Brain microvascular endothelial cell (primary cell): ENCODE measurements around the gene RTN4.
A peak's percentile ranks its signal among the peaks of the same experiment; 100 is the strongest.

Experiments used
- DNase-seq: peaks from one replicate; pipeline ENCODE4 v3.0.0-alpha.2; 2020
- H3K27ac ChIP-seq: fragments of 250-450 bp; sonication (Bioruptor Pico); 2 replicates; pipeline ENCODE4 v1.5.1; 2020; ENCODE audit warnings: mild to moderate bottlenecking, moderate library complexity
- H3K27me3 ChIP-seq: fragments of 250-450 bp; sonication (Bioruptor Pico); replicated peaks from 2 replicates; pipeline ENCODE4 v1.5.1; 2020; ENCODE audit warnings: mild to moderate bottlenecking
- H3K36me3 ChIP-seq: fragments of 250-450 bp; sonication (Bioruptor Pico); replicated peaks from 2 replicates; pipeline ENCODE4 v1.5.1; 2020; ENCODE audit warnings: mild to moderate bottlenecking
- H3K4me3 ChIP-seq: 2 replicates; pipeline ENCODE4 v1.5.1; 2011; ENCODE audit warnings: low read depth, mild to moderate bottlenecking, control low read depth, low read length, moderate library complexity
- in situ Hi-C: cut with HindIII; loops from 2 replicates; pipeline ENCODE4 v1.10.0; 2017; ENCODE audit warnings: low sequenced_read_pairs, low pct_ligation_motif_present
- TF ChIP-seq, protein P1 (sequence below): IDR thresholded peaks from 2 replicates; pipeline ENCODE4 v1.5.1; 2011; ENCODE audit warnings: low read depth, mild to moderate bottlenecking, moderate library complexity, low read length, control low read depth, inconsistent platforms; ENCODE audit errors: missing control alignments

The RTN4 gene

DNA sequence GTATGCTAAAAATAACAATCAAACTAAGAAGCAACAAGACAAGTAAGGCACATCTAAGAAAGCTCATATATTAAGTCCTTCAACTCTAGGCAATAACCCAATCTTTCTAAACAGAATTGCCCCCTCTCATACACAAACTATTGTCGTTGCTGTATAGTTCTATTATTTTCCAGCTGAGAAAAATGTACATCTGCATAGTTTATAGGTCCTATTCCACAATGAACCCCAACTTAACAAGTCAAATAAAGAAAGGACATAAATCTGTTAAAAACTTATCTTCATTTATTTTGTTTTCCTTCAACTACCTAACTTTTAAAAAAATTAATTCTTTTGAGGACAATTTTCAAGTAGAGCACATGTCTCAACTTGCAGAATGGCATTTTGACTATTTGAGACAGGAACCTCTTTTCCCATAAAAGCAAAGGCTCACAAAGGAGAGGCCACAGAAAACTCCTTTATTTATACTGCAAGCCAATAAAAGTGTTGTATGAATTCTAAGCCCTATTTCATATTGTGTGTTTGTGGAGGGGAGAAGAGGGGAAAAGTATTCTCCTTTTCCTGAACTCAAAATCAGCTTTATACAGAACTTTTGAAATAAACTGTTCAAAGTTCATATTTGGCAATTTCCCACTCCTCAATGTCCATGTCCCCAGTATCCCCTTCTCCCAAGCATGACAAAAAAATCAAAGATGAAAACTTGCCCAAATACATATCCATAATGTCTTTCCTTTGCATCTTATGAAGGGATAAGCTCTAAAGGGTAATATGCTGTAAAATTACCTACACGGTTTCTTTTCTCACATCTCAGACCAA, 37.4 kb downstream of the RTN4 start:
- Histone ChIP-seq H3K4me3 (no peak overlapping the region), H3K36me3 (peaks cover 6% of the 10 kb centered on the region), H3K27me3 (no peaks in the 10 kb centered on the region), H3K27ac (no peak overlapping the region)
- in situ Hi-C loops: no loop called here
- TF ChIP-seq, protein P1, sequence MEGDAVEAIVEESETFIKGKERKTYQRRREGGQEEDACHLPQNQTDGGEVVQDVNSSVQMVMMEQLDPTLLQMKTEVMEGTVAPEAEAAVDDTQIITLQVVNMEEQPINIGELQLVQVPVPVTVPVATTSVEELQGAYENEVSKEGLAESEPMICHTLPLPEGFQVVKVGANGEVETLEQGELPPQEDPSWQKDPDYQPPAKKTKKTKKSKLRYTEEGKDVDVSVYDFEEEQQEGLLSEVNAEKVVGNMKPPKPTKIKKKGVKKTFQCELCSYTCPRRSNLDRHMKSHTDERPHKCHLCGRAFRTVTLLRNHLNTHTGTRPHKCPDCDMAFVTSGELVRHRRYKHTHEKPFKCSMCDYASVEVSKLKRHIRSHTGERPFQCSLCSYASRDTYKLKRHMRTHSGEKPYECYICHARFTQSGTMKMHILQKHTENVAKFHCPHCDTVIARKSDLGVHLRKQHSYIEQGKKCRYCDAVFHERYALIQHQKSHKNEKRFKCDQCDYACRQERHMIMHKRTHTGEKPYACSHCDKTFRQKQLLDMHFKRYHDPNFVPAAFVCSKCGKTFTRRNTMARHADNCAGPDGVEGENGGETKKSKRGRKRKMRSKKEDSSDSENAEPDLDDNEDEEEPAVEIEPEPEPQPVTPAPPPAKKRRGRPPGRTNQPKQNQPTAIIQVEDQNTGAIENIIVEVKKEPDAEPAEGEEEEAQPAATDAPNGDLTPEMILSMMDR: no peak
- no peak for DNase-seq

DNA sequence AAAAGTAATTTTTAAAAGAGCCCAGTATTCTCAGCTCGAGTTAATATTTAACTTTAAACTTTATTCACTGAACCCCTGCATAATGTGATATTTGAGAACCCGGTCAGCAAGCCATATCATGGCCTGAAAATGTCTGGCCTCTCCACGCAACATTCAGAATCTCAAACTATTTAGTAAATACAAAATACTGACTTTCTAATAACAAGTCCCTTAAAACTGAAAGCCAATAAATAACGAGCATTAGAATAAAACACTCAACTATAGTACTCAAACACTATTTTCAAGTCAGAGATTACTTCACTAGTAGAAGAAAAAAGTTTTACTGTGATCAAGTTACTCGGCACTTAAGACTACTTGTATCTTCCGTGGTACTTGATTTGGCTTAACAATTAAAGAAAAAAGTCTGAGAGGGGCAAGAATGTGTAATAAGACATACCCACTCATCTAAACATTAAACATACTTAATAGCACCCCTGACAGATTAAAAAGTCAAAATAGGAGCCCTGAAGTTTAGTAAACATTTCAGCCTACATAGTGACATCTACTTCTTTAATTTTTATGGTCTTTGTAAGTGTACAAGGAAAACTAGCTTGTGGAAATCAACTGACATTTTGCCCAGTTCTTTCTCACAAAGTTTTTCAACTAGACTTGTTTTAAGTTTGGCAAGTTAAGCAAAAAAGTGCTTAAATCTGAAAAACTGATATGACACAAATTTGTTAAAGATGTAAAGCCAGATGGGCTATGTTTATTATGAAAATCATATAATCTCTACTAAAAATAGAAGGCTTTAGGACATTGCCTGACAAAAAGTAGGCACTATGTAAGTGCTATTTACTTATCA, 38.2 kb downstream of the RTN4 start:
- Histone ChIP-seq H3K27ac (no peak overlapping the region), H3K27me3 (no peaks in the 10 kb centered on the region), H3K36me3 (no peaks in the 10 kb centered on the region), H3K4me3 (no peak overlapping the region)
- TF ChIP-seq, protein P1: no peak
- DNase-seq: no peak
- in situ Hi-C loops: no loop called here

DNA sequence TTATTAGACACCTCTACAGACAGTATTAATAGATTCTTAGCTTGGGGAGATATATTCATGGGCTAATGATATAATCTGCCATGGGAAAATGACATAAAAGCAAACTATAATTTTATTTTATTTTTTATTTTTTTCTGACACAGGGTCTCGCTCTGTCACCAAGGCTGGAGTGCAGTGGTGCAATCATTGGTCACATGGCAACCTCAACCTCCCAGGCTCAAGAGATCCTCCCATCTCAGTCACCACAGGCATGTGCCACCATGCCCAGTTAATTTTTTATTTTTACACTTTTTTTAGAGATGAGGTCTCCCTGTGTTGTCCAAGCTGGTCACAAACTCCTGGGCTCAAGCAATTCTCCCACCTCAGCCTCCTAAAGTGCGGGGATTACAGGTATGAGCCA, 39.3 kb downstream of the RTN4 start:
- no peak for DNase-seq
- Histone ChIP-seq H3K36me3 (no peaks in the 10 kb centered on the region), H3K27ac (no peak overlapping the region), H3K4me3 (no peak overlapping the region), H3K27me3 (no peaks in the 10 kb centered on the region)
- in situ Hi-C loops: no loop called here
- TF ChIP-seq, protein P1: no peak

DNA sequence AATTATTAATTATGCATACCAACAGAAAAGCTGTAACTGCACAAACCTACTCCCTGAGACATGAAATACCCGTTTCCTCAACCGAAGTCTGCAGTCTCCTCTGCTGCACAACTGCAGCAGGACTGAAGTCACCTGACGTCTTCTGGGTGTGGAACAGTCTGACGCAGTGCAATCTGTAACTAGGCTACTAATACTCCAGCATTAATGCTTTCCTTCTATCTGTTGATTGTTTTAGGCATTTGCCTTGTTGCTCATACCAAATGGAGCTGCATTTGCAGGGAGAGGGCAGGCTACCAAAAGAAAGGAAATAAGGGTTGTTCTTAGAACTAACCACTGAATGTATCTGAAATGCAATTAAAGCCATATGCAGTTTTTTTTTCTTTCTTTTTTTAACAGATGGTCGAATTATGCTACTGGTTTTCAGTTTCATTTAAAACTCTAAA, 40.1 kb downstream of the RTN4 start:
- H3K27me3 ChIP-seq: no peaks in the 10 kb centered on the region
- H3K36me3 ChIP-seq: no peaks in the 10 kb centered on the region
- TF ChIP-seq, protein P1: no peak
- no peak overlapping the region for H3K4me3 ChIP-seq
- DNase-seq: peak; percentile 25
- in situ Hi-C loops: no loop called here
- no peak overlapping the region for H3K27ac ChIP-seq

DNA sequence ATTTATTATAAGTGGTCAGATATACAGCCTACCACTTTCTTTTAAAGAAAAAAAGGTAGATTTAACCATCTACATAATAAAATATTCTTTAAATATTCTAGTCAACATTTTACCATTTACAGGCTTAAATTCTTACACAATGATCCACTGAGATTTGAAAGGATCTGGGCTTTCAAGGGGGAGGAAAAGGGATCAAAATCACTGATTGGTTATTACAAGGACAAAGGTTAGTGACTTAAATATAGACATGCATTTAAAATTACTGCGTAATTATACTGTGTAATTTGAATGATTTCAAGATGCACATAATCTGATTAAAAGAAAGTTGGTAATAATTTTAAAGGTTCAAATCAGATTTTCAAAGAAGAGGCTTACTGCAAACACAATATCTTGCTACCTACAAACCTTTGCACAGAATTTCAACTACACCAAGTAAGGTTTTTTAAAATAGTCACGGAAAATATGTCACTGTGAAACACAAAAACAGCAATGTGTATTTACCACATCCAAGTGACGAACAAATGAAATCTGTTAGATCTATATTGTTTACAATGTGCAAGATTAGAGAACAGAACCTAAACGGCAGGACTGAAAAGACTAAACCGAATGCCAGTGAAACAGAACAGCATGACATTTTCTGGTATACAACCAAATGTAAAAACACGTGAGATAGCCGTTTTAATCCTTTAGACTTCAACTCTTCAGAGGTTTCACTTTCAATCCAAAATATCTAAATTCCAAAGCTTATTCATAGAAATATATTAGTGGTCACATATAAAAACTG, 40.8 kb downstream of the RTN4 start:
- H3K4me3 ChIP-seq: no peak overlapping the region
- H3K27me3 ChIP-seq: no peaks in the 10 kb centered on the region
- H3K36me3 ChIP-seq: no peaks in the 10 kb centered on the region
- TF ChIP-seq, protein P1: no peak
- in situ Hi-C loops: no loop called here
- no peak overlapping the region for H3K27ac ChIP-seq
- DNase-seq: no peak
